ENCODE data around the gene CYBA.

- TF ChIP-seq POLR2A (IDR thresholded peaks at IDR 0.05) (no peak), POLR2AphosphoS5 (IDR thresholded peaks at IDR 0.05) (no peak), CTCF (IDR thresholded peaks at IDR 0.05) (no peak)
Observed at GRCh38 chr16:88630941-88631340, 19.9 kb downstream of the CYBA start.

All from breast epithelium (tissue), 3 donors.